HUES48 (cell line): ENCODE measurements around the gene USH2A.

Source experiments
- H3K27ac ChIP-seq: one replicate; pipeline ENCODE4 v1.7.0; 2013; ENCODE audit warnings: low read depth, low read length, inconsistent platforms
- H3K27me3 ChIP-seq: 2 replicates; pipeline ENCODE4 v1.6.1; 2013; ENCODE audit warnings: mild to moderate bottlenecking, low read length; ENCODE audit not compliant: control insufficient read depth, insufficient read depth
- H3K36me3 ChIP-seq: 2 replicates; pipeline ENCODE4 v1.6.1; 2013; ENCODE audit warnings: low read length; ENCODE audit not compliant: control insufficient read depth, insufficient read depth
- H3K4me1 ChIP-seq: 2 replicates; pipeline ENCODE4 v1.6.1; 2013; ENCODE audit warnings: mild to moderate bottlenecking, low read length; ENCODE audit not compliant: control insufficient read depth, insufficient read depth
- H3K4me3 ChIP-seq: 2 replicates; pipeline ENCODE4 v1.5.1; 2013; ENCODE audit warnings: mild to moderate bottlenecking, low read depth, low read length
- H3K9ac ChIP-seq: 2 replicates; pipeline ENCODE4 v1.6.1; 2013; ENCODE audit warnings: mild to moderate bottlenecking, low read depth, low read length, moderate library complexity
- H3K9me3 ChIP-seq: 2 replicates; pipeline ENCODE4 v1.6.1; 2013; ENCODE audit warnings: low read length; ENCODE audit not compliant: control insufficient read depth, insufficient read depth

USH2A gene

GRCh38 chr1:215894617-215895016 lies 528.6 kb downstream of the USH2A start:
- H3K36me3 ChIP-seq = no peaks in the 10 kb centered on the region
- H3K9ac ChIP-seq = no peak overlapping the region
- no peak overlapping the region for H3K4me3 ChIP-seq
- no peaks in the 10 kb centered on the region for H3K4me1 ChIP-seq
- H3K27ac ChIP-seq = no peak overlapping the region
- H3K27me3 ChIP-seq = no peaks in the 10 kb centered on the region
- H3K9me3 ChIP-seq = no peaks in the 10 kb centered on the region

DNA sequence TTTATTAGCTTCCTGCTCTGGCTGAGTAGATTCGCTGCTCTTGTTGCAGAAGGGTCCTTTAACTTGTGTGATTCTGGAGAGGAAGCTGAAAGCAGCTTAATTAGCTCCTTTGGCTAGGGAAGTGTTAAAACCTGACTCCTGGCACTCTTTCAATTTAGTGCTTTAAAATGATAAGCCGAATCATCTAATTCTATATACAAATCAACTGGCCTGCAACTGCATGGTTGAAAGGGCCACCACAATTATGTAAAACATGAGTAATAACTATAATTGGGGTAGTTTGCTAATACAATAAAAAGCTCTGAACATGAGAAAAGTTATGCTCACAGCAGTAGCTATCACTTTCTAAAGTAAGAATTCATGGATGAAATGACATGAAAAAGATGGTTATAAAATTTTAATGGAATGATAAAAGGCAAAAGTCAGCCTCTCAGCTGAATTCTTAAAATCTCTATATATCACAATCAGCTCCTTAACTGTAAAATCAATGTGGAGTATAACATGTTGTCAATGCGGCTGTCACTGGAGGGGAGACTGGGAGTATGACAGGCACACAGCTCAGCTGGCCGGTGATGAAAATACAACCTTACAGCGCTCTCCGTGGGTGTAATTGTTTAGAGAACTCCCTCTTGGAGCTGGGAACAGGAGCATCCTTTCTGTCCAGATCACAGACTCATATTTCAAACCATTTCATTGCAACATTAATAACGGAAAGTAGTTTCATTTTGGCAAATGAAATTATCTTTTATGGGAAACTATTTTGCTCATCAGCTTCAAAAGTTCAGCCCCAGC lies 531.8 kb downstream of the USH2A start:
- Histone ChIP-seq H3K36me3 (no peaks in the 10 kb centered on the region), H3K9ac (no peak overlapping the region), H3K27me3 (no peaks in the 10 kb centered on the region), H3K27ac (no peak overlapping the region), H3K4me3 (no peak overlapping the region), H3K9me3 (no peaks in the 10 kb centered on the region), H3K4me1 (no peaks in the 10 kb centered on the region)

- Histone ChIP-seq H3K27me3 (no peaks in the 10 kb centered on the region), H3K9me3 (no peaks in the 10 kb centered on the region), H3K9ac (no peak overlapping the region), H3K4me1 (no peaks in the 10 kb centered on the region), H3K4me3 (no peak overlapping the region), H3K27ac (no peak overlapping the region), H3K36me3 (no peaks in the 10 kb centered on the region)
Measured at GRCh38 chr1:215890438-215890837, 532.8 kb downstream of the USH2A start.

DNA sequence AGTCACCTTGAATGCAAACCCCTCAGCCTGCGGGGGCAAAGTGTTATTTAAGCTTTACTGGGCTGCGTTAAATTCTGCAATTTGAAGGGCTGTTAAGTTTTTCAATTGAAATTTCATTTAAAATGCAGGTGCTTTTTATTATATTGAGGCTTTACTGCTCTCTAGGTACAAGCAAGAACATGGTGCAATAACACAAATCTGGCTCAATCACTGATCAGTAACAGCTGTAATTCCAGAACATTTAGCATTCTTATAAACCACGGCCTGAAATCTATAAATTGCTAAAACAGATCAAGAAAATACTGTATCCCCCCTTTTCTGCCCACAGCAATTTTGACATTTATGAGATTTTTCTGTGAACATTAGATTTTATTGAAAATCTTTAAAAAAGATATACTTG lies 533.4 kb downstream of the USH2A start:
- Histone ChIP-seq H3K9ac (no peak overlapping the region), H3K4me1 (no peaks in the 10 kb centered on the region), H3K27me3 (no peaks in the 10 kb centered on the region), H3K9me3 (no peaks in the 10 kb centered on the region), H3K4me3 (no peak overlapping the region), H3K27ac (no peak overlapping the region), H3K36me3 (no peaks in the 10 kb centered on the region)

- H3K4me1 ChIP-seq = no peaks in the 10 kb centered on the region
- no peak overlapping the region for H3K4me3 ChIP-seq
- H3K27ac ChIP-seq = no peak overlapping the region
- no peaks in the 10 kb centered on the region for H3K27me3 ChIP-seq
- H3K9me3 ChIP-seq = no peaks in the 10 kb centered on the region
- H3K9ac ChIP-seq = no peak overlapping the region
- H3K36me3 ChIP-seq = no peaks in the 10 kb centered on the region
Measured at GRCh38 chr1:215888159-215888558, 535.1 kb downstream of the USH2A start.

DNA sequence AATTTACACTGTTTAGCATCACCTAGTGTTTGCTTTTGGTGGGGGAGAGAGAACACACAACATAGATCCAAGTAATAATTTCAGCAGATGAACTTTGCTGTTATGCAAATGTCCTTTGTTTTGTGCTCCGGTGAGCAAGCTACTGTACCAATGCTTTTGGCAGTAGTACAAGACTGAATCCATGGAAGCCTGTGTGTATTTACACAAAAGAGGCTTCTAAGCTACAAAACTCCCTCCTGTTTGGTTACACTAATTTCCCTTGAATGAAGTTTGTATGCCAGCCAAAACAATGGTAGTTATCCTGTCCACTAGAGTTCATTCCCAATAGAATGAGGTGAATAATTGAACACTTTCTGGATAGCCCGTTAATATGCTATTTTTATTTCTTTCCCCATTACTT lies 535.6 kb downstream of the USH2A start:
- no peaks in the 10 kb centered on the region for H3K27me3 ChIP-seq
- no peak overlapping the region for H3K27ac ChIP-seq
- H3K4me3 ChIP-seq = no peak overlapping the region
- H3K9me3 ChIP-seq = no peaks in the 10 kb centered on the region
- H3K36me3 ChIP-seq = no peaks in the 10 kb centered on the region
- H3K4me1 ChIP-seq = no peaks in the 10 kb centered on the region
- no peak overlapping the region for H3K9ac ChIP-seq

- H3K9ac ChIP-seq = no peak overlapping the region
- H3K4me1 ChIP-seq = no peaks in the 10 kb centered on the region
- no peak overlapping the region for H3K4me3 ChIP-seq
- no peak overlapping the region for H3K27ac ChIP-seq
- H3K36me3 ChIP-seq = no peaks in the 10 kb centered on the region
- no peaks in the 10 kb centered on the region for H3K27me3 ChIP-seq
- H3K9me3 ChIP-seq = no peaks in the 10 kb centered on the region
Measured at GRCh38 chr1:215883004-215883403, 540.2 kb downstream of the USH2A start.

GRCh38 chr1:215878843-215879242 lies 544.4 kb downstream of the USH2A start:
- Histone ChIP-seq H3K27me3 (no peaks in the 10 kb centered on the region), H3K9me3 (no peaks in the 10 kb centered on the region)

DNA sequence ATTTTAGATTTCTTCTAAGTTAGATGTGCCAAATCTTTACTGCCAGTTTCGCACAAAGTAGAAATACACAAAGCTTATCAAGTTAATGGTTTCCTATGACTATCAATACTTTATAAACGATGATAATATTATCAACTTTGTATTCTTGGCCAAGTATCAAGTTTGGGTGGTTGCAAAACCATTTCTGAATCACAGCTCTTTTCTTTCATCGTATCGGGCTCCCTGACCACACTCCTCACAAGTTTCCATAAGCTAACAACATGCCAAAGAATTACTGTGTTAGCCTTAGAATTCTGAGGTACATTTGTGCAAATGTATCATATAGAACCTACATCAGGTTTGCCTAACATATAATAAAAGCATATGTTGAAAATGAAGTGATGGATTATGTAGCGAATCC lies 545.1 kb downstream of the USH2A start:
- H3K9ac ChIP-seq = no peak overlapping the region
- no peak overlapping the region for H3K4me3 ChIP-seq
- no peaks in the 10 kb centered on the region for H3K4me1 ChIP-seq
- H3K27me3 ChIP-seq = no peaks in the 10 kb centered on the region
- no peaks in the 10 kb centered on the region for H3K36me3 ChIP-seq
- H3K9me3 ChIP-seq = no peaks in the 10 kb centered on the region
- H3K27ac ChIP-seq = no peak overlapping the region

More at GRCh38 chr1:215878843-215879242, 544.4 kb downstream of the USH2A start:
- H3K9ac ChIP-seq = no peak overlapping the region
- H3K4me1 ChIP-seq = no peaks in the 10 kb centered on the region
- no peak overlapping the region for H3K27ac ChIP-seq
- no peak overlapping the region for H3K4me3 ChIP-seq
- H3K36me3 ChIP-seq = no peaks in the 10 kb centered on the region

DNA sequence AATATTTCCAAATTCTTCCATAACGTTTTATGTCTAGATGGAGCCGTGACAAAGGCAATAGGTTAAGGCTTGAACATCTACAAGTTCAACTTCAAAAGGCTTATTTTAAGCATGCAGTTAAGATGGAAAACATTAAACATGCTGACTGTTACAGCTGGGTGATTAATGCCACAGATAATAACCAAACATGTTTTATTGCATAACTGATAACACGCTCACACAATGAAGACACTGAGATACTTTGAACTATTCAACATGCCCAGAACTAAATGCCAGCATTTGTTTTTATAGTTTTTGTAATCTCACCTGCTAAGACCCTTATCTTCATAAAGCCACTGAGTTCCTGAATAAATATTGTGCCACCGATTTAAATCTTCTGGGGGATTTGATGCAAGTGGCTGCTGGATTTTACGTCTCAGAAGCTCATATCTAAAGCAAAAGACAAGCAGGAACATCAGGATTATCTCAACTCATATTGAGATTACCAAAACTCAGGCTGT lies 545.7 kb downstream of the USH2A start:
- H3K9ac ChIP-seq = no peak overlapping the region
- no peaks in the 10 kb centered on the region for H3K4me1 ChIP-seq
- H3K4me3 ChIP-seq = no peak overlapping the region
- no peaks in the 10 kb centered on the region for H3K9me3 ChIP-seq
- no peak overlapping the region for H3K27ac ChIP-seq
- no peaks in the 10 kb centered on the region for H3K36me3 ChIP-seq
- no peaks in the 10 kb centered on the region for H3K27me3 ChIP-seq

DNA sequence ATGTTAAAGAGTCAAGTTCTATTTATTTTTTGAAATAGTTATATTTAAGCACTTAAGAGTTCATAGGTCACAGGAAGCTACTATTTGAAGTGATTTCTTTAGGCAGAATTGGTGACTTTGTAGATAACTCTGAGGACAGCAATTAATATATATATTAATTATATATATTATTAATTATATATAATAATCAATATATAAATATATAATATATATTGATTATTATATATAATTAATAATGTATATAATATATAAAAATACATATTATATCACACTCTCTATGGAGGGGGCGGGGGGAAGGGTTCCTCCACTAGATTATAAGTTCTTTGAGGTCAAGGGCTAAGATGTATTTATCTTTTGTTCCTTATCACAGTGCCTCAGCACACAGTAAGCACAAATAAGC lies 547.5 kb downstream of the USH2A start:
- Histone ChIP-seq H3K9me3 (no peaks in the 10 kb centered on the region), H3K27me3 (no peaks in the 10 kb centered on the region), H3K4me3 (no peak overlapping the region), H3K4me1 (no peaks in the 10 kb centered on the region), H3K27ac (no peak overlapping the region), H3K36me3 (no peaks in the 10 kb centered on the region), H3K9ac (no peak overlapping the region)
